ENCODE data around the gene SLC4A5.
"Not testable (repeated sequence)": the region's sequence is repeated elsewhere in the genome, so short reads cannot be mapped to it uniquely, and the experiment has no call there.

SLC4A5 gene

DNA sequence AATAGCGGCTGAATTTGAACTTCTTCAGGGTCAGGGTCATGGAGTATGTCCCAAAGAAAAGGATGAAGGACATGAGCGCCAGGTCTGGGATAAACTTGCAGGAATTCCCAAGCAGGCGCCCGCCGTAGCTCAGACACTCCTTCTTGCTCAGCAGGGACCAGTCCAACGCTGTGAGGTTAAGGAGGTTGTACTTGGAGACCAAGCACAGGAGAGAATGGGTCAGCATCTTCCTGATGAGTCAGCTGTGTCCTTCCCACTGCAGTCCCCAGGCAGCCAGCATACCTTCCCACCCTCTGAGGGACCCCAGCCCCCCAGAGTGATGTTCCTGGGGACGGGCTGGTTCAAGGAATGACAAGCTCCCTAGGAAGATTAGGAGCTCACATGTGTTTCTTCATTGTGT is 103.9 kb downstream of the SLC4A5 start:
- in situ Hi-C loops (cut with HindIII; ENCODE audit: low sequenced_read_pairs), result no loop called here

DNA sequence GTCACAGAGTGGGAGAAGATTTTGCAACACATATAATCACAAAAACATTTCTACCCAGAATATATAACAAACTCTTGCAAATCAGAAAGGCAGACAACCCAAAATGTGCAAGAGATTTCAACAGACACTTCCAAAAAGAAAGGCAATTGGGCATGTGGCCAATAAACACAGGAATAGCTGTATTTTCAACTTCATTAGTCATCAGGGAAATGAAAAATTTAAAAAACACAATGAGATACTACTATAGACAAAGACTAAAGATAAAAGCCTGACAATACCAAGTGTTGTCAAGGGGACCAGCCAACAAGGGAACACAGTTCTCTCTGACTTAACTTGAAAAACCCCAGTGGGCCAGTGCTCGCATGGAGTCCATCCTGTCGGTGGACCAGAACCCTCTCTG is 104.3 kb downstream of the SLC4A5 start:
- in situ Hi-C loops (cut with HindIII; ENCODE audit: low sequenced_read_pairs), result no loop called here

GRCh38 chr2:74235041-74235440 is 108.2 kb downstream of the SLC4A5 start:
- in situ Hi-C loops (cut with HindIII; ENCODE audit: low sequenced_read_pairs), result no loop called here

GRCh38 chr2:74233648-74234047 is 109.6 kb downstream of the SLC4A5 start:
- in situ Hi-C loops (cut with HindIII; ENCODE audit: low sequenced_read_pairs), result loop anchor here (5.0 kb wide), 1 partner anchor 39 kb away; no protein-coding TSS in a partner anchor

GRCh38 chr2:74232426-74232825 is 110.8 kb downstream of the SLC4A5 start:
- in situ Hi-C loops (cut with HindIII; ENCODE audit: low sequenced_read_pairs), result loop anchor here (5.0 kb wide), 1 partner anchor 40 kb away; no protein-coding TSS in a partner anchor

GRCh38 chr2:74229865-74230264 is 113.4 kb downstream of the SLC4A5 start:
- in situ Hi-C loops (cut with HindIII; ENCODE audit: low sequenced_read_pairs), result loop anchor here (5.0 kb wide), 1 partner anchor 42 kb away; no protein-coding TSS in a partner anchor

DNA sequence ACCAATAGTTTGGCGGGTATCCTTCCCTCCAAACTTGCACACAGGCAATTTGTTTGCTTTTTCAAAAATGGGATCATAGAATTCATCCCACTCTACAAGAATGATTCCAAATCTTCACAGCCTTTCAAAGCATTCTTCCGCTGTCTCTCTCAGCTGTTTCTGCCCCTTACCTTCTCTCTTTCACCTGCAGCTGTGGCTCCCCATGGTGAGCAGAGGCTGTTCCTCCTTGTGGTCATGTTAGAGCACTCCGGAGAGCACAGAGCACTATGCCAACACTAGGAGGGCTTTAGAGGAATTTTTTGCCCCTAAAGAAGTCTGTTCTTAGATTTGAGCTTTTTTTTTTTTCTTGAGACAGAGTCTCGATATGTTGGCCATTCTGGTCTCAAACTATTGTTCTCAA is 114.4 kb downstream of the SLC4A5 start:
- in situ Hi-C loops (cut with HindIII; ENCODE audit: low sequenced_read_pairs), result no loop called here

GRCh38 chr2:74227646-74228045 is 115.6 kb downstream of the SLC4A5 start:
- in situ Hi-C loops (cut with HindIII; ENCODE audit: low sequenced_read_pairs), result no loop called here

DNA sequence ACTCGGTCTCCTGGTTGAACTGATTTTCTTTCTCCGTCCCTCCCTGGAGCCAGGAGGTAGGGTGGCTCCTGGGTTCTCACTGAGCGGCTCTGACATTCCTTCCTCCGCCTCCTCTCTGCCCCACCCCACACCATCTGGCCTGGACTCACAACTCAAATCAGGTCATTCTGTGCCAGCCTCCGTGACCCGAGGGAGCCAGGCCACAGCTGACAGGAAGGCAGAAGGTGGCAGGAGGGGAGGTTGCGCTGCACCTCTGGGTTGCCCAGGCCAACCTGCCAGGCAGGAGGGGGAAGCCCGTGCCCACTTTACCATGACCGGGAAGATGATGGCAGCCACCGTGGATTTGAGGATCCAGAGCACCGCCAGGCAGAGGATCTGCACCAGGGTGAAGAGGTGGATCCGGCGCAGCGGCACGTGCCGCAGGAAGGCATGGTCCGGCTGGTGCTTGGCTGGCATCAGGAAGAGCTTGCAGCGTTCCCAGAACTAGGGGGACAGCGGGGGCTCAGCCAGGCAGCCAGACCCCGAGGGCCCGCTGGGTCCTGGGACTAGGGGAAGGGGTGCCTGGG is 116.5 kb downstream of the SLC4A5 start:
- in situ Hi-C loops (cut with HindIII; ENCODE audit: low sequenced_read_pairs), result no loop called here

- in situ Hi-C loops (cut with HindIII; ENCODE audit: low sequenced_read_pairs), result no loop called here
These were observed 117.3 kb downstream of the SLC4A5 start for GRCh38 chr2:74225698-74226459.

- in situ Hi-C loops (cut with HindIII; ENCODE audit: low sequenced_read_pairs), result no loop called here
These were observed 119.1 kb downstream of the SLC4A5 start for GRCh38 chr2:74223941-74224770.

GRCh38 chr2:74222300-74222650 is 120.9 kb downstream of the SLC4A5 start:
- in situ Hi-C loops (cut with HindIII; ENCODE audit: low sequenced_read_pairs), result no loop called here

GRCh38 chr2:74221604-74222299 is 121.5 kb downstream of the SLC4A5 start:
- in situ Hi-C loops (cut with HindIII; ENCODE audit: low sequenced_read_pairs), result no loop called here

DNA sequence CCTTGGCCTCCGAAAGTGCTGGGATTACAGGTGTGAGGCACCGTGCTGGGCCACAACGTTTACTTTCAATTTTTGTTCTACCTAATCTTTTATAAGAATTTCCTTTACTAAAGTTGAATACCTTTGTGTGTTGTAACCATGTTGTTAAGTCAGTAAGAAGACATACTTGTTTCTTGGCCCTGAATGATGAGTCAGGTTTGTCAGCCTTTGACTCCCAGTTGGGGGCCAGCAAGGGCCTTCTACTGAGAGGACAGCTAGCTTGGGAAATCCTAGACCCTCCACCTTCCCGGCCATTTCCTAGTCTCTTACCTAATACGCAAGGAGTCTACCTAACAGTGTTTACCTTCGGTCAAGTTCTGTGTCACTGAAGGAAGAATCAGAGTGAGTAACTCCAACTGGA is 122.1 kb downstream of the SLC4A5 start:
- in situ Hi-C loops (cut with HindIII; ENCODE audit: low sequenced_read_pairs), result no loop called here

- in situ Hi-C loops (cut with HindIII; ENCODE audit: low sequenced_read_pairs), result no loop called here
These were observed 123.2 kb downstream of the SLC4A5 start for GRCh38 chr2:74219846-74220486.

DNA sequence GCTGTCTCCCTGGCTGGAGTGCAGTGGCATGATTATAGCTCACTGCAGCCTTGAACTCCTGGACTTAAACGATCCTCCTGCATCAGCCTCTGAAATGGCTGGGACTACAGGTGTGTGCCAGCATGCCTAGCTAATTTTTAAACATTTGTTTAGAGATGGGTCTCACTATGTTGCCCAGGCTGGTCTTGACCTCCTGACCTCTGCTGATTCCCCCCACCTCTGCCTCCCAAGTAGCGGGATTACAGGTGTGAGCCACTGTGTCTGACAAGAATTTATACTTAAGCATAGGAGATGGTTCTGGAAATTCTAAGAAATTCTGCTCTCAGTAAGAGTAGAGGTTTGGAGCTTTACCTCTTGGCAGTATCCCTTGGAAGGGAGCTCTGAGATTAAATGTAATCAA is 126.6 kb downstream of the SLC4A5 start:
- in situ Hi-C loops (cut with HindIII; ENCODE audit: low sequenced_read_pairs), result no loop called here

GRCh38 chr2:74215771-74216170 is 127.4 kb downstream of the SLC4A5 start:
- in situ Hi-C loops (cut with HindIII; ENCODE audit: low sequenced_read_pairs), result not testable (repeated sequence)

GRCh38 chr2:74212702-74213410 is 130.4 kb downstream of the SLC4A5 start:
- in situ Hi-C loops (cut with HindIII; ENCODE audit: low sequenced_read_pairs), result no loop called here

GRCh38 chr2:74206180-74206688 is 137.0 kb downstream of the SLC4A5 start:
- in situ Hi-C loops (cut with HindIII; ENCODE audit: low sequenced_read_pairs), result no loop called here

GRCh38 chr2:74205596-74205995 is 137.6 kb downstream of the SLC4A5 start:
- in situ Hi-C loops (cut with HindIII; ENCODE audit: low sequenced_read_pairs), result no loop called here
